ENCODE measurements around the gene BCL2A1. TPM values are rescaled to one million over a fixed set of nuclear protein-coding genes. Genes with fewer than 3 reads are reported as not detected.

Gene BCL2A1
- total RNA-seq, 1 experiment from 2014 or later, result not detected

DNA sequence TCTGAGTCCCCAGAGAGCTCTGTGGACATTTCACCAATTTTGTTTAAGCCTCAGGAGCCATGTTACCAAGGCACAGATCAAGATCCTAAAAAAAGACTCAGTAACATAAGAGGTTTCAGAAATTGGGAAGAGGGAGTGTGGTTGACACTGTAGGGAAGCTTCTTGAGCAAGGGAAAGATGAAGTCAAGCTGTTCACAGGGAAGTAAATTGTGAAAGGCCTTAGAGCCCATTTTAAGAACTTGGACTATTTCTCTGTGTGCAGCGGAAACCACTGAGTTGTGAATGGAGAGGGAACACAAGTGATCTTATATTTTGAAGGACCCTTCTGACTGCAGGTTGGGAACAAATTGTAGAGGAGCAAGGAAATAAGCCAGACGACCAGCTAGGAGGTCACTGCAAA lies 18.7 kb downstream of the BCL2A1 start:
- Histone ChIP-seq H4K5ac (ENCODE audit: insufficient read length, low read depth, low read length) (no peak overlapping the region), H2AK5ac (ENCODE audit: insufficient read length, low read length) (no peak overlapping the region), H3K79me2 (ENCODE audit: insufficient read depth, low read length) (no peaks in the 10 kb centered on the region), H3K9me3 (ENCODE audit: control insufficient read depth, low read depth, low read length) (no peaks in the 10 kb centered on the region), H4K20me1 (ENCODE audit: control insufficient read depth, insufficient read depth, insufficient read length) (no peaks in the 10 kb centered on the region), H3K18ac (ENCODE audit: insufficient read length, low read depth, low read length) (no peak overlapping the region), H3K27me3 (ENCODE audit: insufficient read depth, low read length) (no peaks in the 10 kb centered on the region), H3K14ac (ENCODE audit: insufficient read depth, low read length) (no peak overlapping the region), H4K8ac (replicated peaks; ENCODE audit: insufficient read length, low read depth, low read length) (no peak overlapping the region), H2BK120ac (ENCODE audit: low read depth, low read length, poor library complexity, severe bottlenecking) (no peak overlapping the region), H3T11ph (ENCODE audit: low read length) (no peak overlapping the region), H2BK12ac (ENCODE audit: insufficient read length, low read depth, low read length) (no peak overlapping the region), H2BK5ac (ENCODE audit: insufficient read length, low read length) (no peak overlapping the region), H3K56ac (ENCODE audit: insufficient read length, low read depth, low read length) (no peak overlapping the region), H3K79me1 (ENCODE audit: insufficient read depth, low read depth, low read length, poor library complexity, severe bottlenecking) (no peaks in the 10 kb centered on the region), H2BK20ac (ENCODE audit: low read depth, low read length, poor library complexity, severe bottlenecking) (no peak overlapping the region), H3K4me1 (ENCODE audit: insufficient read depth, low read length) (no peaks in the 10 kb centered on the region; the same call in 1 of the 2 replicates), H4K91ac (ENCODE audit: insufficient read length, low read depth, low read length) (no peak overlapping the region), H3K4ac (ENCODE audit: low read depth, low read length) (no peak overlapping the region), H3K4me2 (ENCODE audit: insufficient read depth, insufficient read length, low read length) (no peak overlapping the region), H3K27ac (ENCODE audit: insufficient read length, low read depth, low read length) (no peak overlapping the region), H2BK15ac (ENCODE audit: low read depth, low read length) (no peak overlapping the region), H3K23me2 (ENCODE audit: insufficient read length, low read depth, low read length, poor library complexity, severe bottlenecking) (no peaks in the 10 kb centered on the region), H3K9ac (ENCODE audit: extremely low read depth, insufficient read length, low read length) (no peak overlapping the region), H3K23ac (ENCODE audit: insufficient read length, low read depth, low read length) (no peak overlapping the region), H2AFZ (ENCODE audit: low read length) (no peak overlapping the region)
- WGBS (ENCODE audit: extremely low coverage, insufficient read length, low lambda C conversion rate), result no CpG with 5 or more reads among the region's 2 CpGs
- TF ChIP-seq, protein P1, sequence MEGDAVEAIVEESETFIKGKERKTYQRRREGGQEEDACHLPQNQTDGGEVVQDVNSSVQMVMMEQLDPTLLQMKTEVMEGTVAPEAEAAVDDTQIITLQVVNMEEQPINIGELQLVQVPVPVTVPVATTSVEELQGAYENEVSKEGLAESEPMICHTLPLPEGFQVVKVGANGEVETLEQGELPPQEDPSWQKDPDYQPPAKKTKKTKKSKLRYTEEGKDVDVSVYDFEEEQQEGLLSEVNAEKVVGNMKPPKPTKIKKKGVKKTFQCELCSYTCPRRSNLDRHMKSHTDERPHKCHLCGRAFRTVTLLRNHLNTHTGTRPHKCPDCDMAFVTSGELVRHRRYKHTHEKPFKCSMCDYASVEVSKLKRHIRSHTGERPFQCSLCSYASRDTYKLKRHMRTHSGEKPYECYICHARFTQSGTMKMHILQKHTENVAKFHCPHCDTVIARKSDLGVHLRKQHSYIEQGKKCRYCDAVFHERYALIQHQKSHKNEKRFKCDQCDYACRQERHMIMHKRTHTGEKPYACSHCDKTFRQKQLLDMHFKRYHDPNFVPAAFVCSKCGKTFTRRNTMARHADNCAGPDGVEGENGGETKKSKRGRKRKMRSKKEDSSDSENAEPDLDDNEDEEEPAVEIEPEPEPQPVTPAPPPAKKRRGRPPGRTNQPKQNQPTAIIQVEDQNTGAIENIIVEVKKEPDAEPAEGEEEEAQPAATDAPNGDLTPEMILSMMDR (conservative IDR thresholded peaks at IDR 0.05), result no peak
- Mint-ChIP-seq H3K9me3 (no peaks in the 10 kb centered on the region), H3K4me3 (no peak overlapping the region), H3K27ac (no peak overlapping the region), H3K36me3 (ENCODE audit: insufficient read depth in 1 of 3, low read depth in 3 of 3) (no peaks in the 10 kb centered on the region), H3K4me1 (peaks cover 2 to 3% of the 10 kb centered on the region in 2 experiments; a peak in 3 of 4 replicates), H3K27me3 (ENCODE audit: low read depth) (no peaks in the 10 kb centered on the region; the same call in 1 of the 2 replicates)
- DNase-seq, result no peak
